ENCODE data around the gene SYNDIG1.

- TF ChIP-seq, protein P1, sequence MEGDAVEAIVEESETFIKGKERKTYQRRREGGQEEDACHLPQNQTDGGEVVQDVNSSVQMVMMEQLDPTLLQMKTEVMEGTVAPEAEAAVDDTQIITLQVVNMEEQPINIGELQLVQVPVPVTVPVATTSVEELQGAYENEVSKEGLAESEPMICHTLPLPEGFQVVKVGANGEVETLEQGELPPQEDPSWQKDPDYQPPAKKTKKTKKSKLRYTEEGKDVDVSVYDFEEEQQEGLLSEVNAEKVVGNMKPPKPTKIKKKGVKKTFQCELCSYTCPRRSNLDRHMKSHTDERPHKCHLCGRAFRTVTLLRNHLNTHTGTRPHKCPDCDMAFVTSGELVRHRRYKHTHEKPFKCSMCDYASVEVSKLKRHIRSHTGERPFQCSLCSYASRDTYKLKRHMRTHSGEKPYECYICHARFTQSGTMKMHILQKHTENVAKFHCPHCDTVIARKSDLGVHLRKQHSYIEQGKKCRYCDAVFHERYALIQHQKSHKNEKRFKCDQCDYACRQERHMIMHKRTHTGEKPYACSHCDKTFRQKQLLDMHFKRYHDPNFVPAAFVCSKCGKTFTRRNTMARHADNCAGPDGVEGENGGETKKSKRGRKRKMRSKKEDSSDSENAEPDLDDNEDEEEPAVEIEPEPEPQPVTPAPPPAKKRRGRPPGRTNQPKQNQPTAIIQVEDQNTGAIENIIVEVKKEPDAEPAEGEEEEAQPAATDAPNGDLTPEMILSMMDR (IDR thresholded peaks at IDR 0.05): no peak
- no peak for TF ChIP-seq EZH2 (IDR thresholded peaks at IDR 0.05; ENCODE audit: borderline replicate concordance, insufficient read depth, low read depth, low read length, poor library complexity, severe bottlenecking)
Observed at GRCh38 chr20:24638591-24639548, 169.4 kb downstream of the SYNDIG1 start.
